A549 (cell line): Measurements from ENCODE around the gene MXD4. TPM values are rescaled to one million over a fixed set of nuclear protein-coding genes. Genes with fewer than 3 reads are reported as not detected.

Experiments
- ATAC-seq, 2 experiments: fragments of 200-7000 bp in 1 of 2; fragments of >200 bp in 1 of 2; cut with Nextera tagmentation in 1 of 2; cut with Tn5 transposase in 1 of 2; 3 replicates each; pipeline versions ENCODE4 v1.8.0 to v1.9.1; 2018 to 2020; ENCODE audit warnings: mild to moderate bottlenecking in 1 of 2, moderate library complexity in 1 of 2
- CTCF ChIA-PET: fragments of 300-600 bp; sonication (Branson Sonifier 250); formaldehyde crosslinking; extraction: SDS; loops from one replicate; lab custom pipeline; 2021; ENCODE audit warnings: antibody characterized with exemption, inconsistent platforms; lab: Yijun Ruan, JAX
- POLR2A ChIA-PET: fragments of 350-600 bp; formaldehyde crosslinking; extraction: SDS; loops from one replicate; lab custom pipeline; 2021; ENCODE audit warnings: antibody characterized with exemption, inconsistent platforms; lab: Yijun Ruan, JAX
- DNase-seq, 2 experiments: peaks; one replicate each; pipeline versions ENCODE4 v3.0.0 to v3.0.0-alpha.2; 2011 to 2016; ENCODE audit warnings: low read depth in 1 of 2, low spot score in 1 of 2
- FAIRE-seq: peaks from 2 replicates; lab custom pipeline; 2011; peaks lifted over from hg19 to GRCh38; lab: Jason Lieb, UNC
- H3K27ac ChIP-seq, 2 experiments: fragments of >200 bp; sonication (Bioruptor Twin); formaldehyde crosslinking; 3 replicates each; pipeline ENCODE4 v1.5.1; 2016 to 2017
- H3K4me1 ChIP-seq: fragments of >200 bp; sonication (Bioruptor Twin); formaldehyde crosslinking; 3 replicates; pipeline ENCODE4 v1.6.1; 2016
- H3K4me2 ChIP-seq: fragments of >200 bp; sonication (Bioruptor Twin); formaldehyde crosslinking; 3 replicates; pipeline ENCODE4 v1.6.1; 2016
- H3K4me3 ChIP-seq: fragments of >200 bp; sonication (Bioruptor Twin); formaldehyde crosslinking; 3 replicates; pipeline ENCODE4 v1.5.1; 2016
- H3K9me3 ChIP-seq: fragments of >200 bp; sonication (Bioruptor Twin); formaldehyde crosslinking; 3 replicates; pipeline ENCODE4 v1.6.1; 2016
- CHD2 ChIP-seq: fragments of 150-350 bp; IDR thresholded peaks from 2 replicates; pipeline ENCODE4 v1.6.1; 2014; ENCODE audit warnings: low read length; ENCODE audit not compliant: partially characterized antibody
- E2F6 ChIP-seq: IDR thresholded peaks from 2 replicates; pipeline ENCODE4 v1.6.1; 2012; ENCODE audit warnings: low read depth, borderline replicate concordance
- EHF ChIP-seq: fragments of 250-450 bp; sonication (Bioruptor Pico); IDR thresholded peaks from 2 replicates; pipeline ENCODE4 v1.5.0; 2020; ENCODE audit warnings: mild to moderate bottlenecking
- FOSL2 ChIP-seq, 2 experiments: fragments of 450-650 bp in 1 of 2; fragments of >200 bp in 1 of 2; sonication (Bioruptor Twin) in 1 of 2; formaldehyde crosslinking; IDR thresholded peaks; 2 replicates each; pipeline versions ENCODE4 v1.5.0 to v1.6.1; 2016 to 2020; ENCODE audit warnings: mild to moderate bottlenecking in 1 of 2, moderate library complexity in 1 of 2
- HMGXB4 ChIP-seq: fragments of 250-450 bp; sonication (Bioruptor Pico); IDR thresholded peaks from 2 replicates; pipeline ENCODE4 v1.5.0; 2021; ENCODE audit warnings: mild to moderate bottlenecking, moderate library complexity, borderline replicate concordance
- NFE2L2 ChIP-seq: fragments of 150-350 bp; conservative IDR thresholded peaks from 2 replicates; pipeline ENCODE4 v1.6.1; 2014; ENCODE audit warnings: low read length
- NPAS2 ChIP-seq: fragments of 250-450 bp; sonication (Bioruptor Pico); IDR thresholded peaks from 2 replicates; pipeline ENCODE4 v1.8.0; 2022; ENCODE audit warnings: mild to moderate bottlenecking, moderate library complexity, borderline replicate concordance
- PBX3 ChIP-seq: IDR thresholded peaks from 2 replicates; pipeline ENCODE4 v1.6.1; 2012
- PHF8 ChIP-seq: fragments of 200-600 bp; sonication (generic); IDR thresholded peaks from 2 replicates; pipeline ENCODE4 v1.6.1; 2016; ENCODE audit warnings: low read depth, mild to moderate bottlenecking, antibody characterized with exemption, moderate library complexity, borderline replicate concordance
- RAD21 ChIP-seq, 2 experiments: fragments of >200 bp in 1 of 2; sonication (Bioruptor Twin) in 1 of 2; formaldehyde crosslinking in 1 of 2; IDR thresholded peaks in 1 of 2; conservative IDR thresholded peaks in 1 of 2; 2 replicates in 1 of 2; 3 replicates in 1 of 2; pipeline ENCODE4 v1.6.1; 2012 to 2018; ENCODE audit warnings: inconsistent platforms in 1 of 2
- RARB ChIP-seq: fragments of 250-450 bp; sonication (Bioruptor Pico); IDR thresholded peaks from 2 replicates; pipeline ENCODE4 v1.8.0; 2021; ENCODE audit warnings: mild to moderate bottlenecking, moderate library complexity
- REST ChIP-seq: fragments of 200-600 bp; sonication (generic); IDR thresholded peaks from 2 replicates; pipeline ENCODE4 v1.6.1; 2016; ENCODE audit warnings: antibody characterized with exemption, mild to moderate bottlenecking, moderate library complexity
- RFX5 ChIP-seq: fragments of 450-650 bp; IDR thresholded peaks from 2 replicates; pipeline ENCODE4 v1.7.1; 2014; ENCODE audit warnings: antibody characterized with exemption, mild to moderate bottlenecking, moderate library complexity
- TFCP2L1 ChIP-seq: fragments of 250-450 bp; sonication (Bioruptor Pico); IDR thresholded peaks from 2 replicates; pipeline ENCODE4 v1.5.0; 2021; ENCODE audit warnings: mild to moderate bottlenecking
- ZSCAN20 ChIP-seq: fragments of 250-450 bp; sonication (Bioruptor Pico); IDR thresholded peaks from 2 replicates; pipeline ENCODE4 v1.8.0; 2022; ENCODE audit warnings: mild to moderate bottlenecking, moderate library complexity
- WGBS: methylation state at CpG from one replicate; pipeline ENCODE4 v1.1.6; 2017; ENCODE audit errors: missing lambda C conversion rate; 5-methylcytosine and 5-hydroxymethylcytosine counted together
- polyA plus RNA-seq, 4 experiments: library from polyadenylated mRNA; depleted of rRNA in 3 of 4; stranded (reverse); fragments of >200 nt; fragmentation: RNase III in 1 of 4; extraction: RNeasy Plus Mini Kit Qiagen cat#74134 plus additional on column Dnase treatment in 1 of 4; gene quantifications; 2 replicates in 3 of 4; 3 replicates in 1 of 4; pipeline ENCODE4 v1.2.3, GENCODE V29; 2011 to 2017

The MXD4 gene
- polyA plus RNA-seq, 2 of the 4 experiments (the other 2 are of a cell fraction) = 10.8 to 18.5 TPM

GRCh38 chr4:2258091-2259035 lies 3.5 kb downstream of the MXD4 start:
- CTCF ChIA-PET = no interaction called here

GRCh38 chr4:2257361-2258081 lies 4.4 kb downstream of the MXD4 start:
- Histone ChIP-seq H3K9me3 (no peaks in the 10 kb centered on the region), H3K4me1 (peaks cover 6% of the 10 kb centered on the region; the same call in 1 of the 3 replicates), H3K4me3 (no peak overlapping the region), H3K27ac (no peak overlapping the region; a peak in 1 of 6 replicates), H3K4me2 (no peak overlapping the region)
- TF ChIP-seq HMGXB4 (CRISPR knock-in tag) (no peak), NPAS2 (CRISPR knock-in tag) (no peak), CHD2 (no peak), REST (no peak), RFX5 (no peak), PBX3 (no peak), TFCP2L1 (CRISPR knock-in tag) (no peak), RARB (CRISPR knock-in tag) (no peak), NFE2L2 (no peak), PHF8 (no peak)
- DNase-seq = no peak
- POLR2A ChIA-PET = no interaction called here
- CTCF ChIA-PET = interaction anchor here (1.1 kb wide), 1 partner anchor 130 kb away, joined by 3 read pairs; no protein-coding TSS in a partner anchor
- no peak for FAIRE-seq
- no peak for ATAC-seq
- WGBS = 76% methylated on average over 6 of the region's 14 CpGs

More at GRCh38 chr4:2258091-2259035, 3.5 kb downstream of the MXD4 start:
- DNase-seq (no peak), ATAC-seq (no peak), FAIRE-seq (no peak)
- no peak overlapping the region for H3K4me3 ChIP-seq
- peaks cover 6% of the 10 kb centered on the region; the same call in 1 of the 3 replicates for H3K4me1 ChIP-seq
- no peaks in the 10 kb centered on the region for H3K9me3 ChIP-seq
- POLR2A ChIA-PET = no interaction called here
- TF ChIP-seq RAD21 (conservative IDR thresholded peaks at IDR 0.05 in 1 of 2, IDR thresholded peaks at IDR 0.05 in 1 of 2) = no peak
- no peak for TF ChIP-seq EHF (CRISPR knock-in tag)
- TF ChIP-seq E2F6 = no peak
- TF ChIP-seq FOSL2 (IDR thresholded peaks at IDR 0.05) = no peak
- TF ChIP-seq FOSL2 (CRISPR knock-in tag; IDR thresholded peaks at IDR 0.05) = no peak
- TF ChIP-seq ZSCAN20 (CRISPR knock-in tag) = no peak
- WGBS = 95% methylated on average over 3 of the region's 18 CpGs
- no peak overlapping the region for H3K4me2 ChIP-seq
- H3K27ac ChIP-seq = no peak overlapping the region
